HepG2 (cell line): ENCODE results near the gene CSNK2A2. TPM values are rescaled to one million over a fixed set of nuclear protein-coding genes. Genes with fewer than 3 reads are reported as not detected.
A peak's percentile ranks its signal among the peaks of the same experiment; 100 is the strongest.

Experiments used
- MTF2 ChIP-seq: sonication (generic); formaldehyde crosslinking; IDR thresholded peaks from 2 replicates; pipeline ENCODE4 v1.5.0; 2020; ENCODE audit warnings: missing genetic modification reagents, borderline replicate concordance
- MYC ChIP-seq: sonication (generic); formaldehyde crosslinking; IDR thresholded peaks from 2 replicates; pipeline ENCODE4 v1.9.0; 2021; ENCODE audit warnings: missing genetic modification reagents, borderline replicate concordance
- NFKB2 ChIP-seq: sonication (generic); formaldehyde crosslinking; IDR thresholded peaks from 2 replicates; pipeline ENCODE4 v1.4.0; 2020; ENCODE audit warnings: missing genetic modification reagents, borderline replicate concordance
- NFRKB ChIP-seq: fragments of 450-650 bp; IDR thresholded peaks from 2 replicates; pipeline ENCODE4 v1.6.1; 2017
- RFXANK ChIP-seq: IDR thresholded peaks from 2 replicates; pipeline ENCODE4 v1.6.1; 2016
- ZNF570 ChIP-seq: sonication (generic); formaldehyde crosslinking; IDR thresholded peaks from 2 replicates; pipeline ENCODE4 v1.4.0; 2020; ENCODE audit warnings: mild to moderate bottlenecking, missing genetic modification reagents, borderline replicate concordance
- ZNF616 ChIP-seq: sonication (generic); formaldehyde crosslinking; IDR thresholded peaks from 2 replicates; pipeline ENCODE4 v1.5.0; 2020; ENCODE audit warnings: low read depth, mild to moderate bottlenecking, missing genetic modification reagents
- ZNF776 ChIP-seq: sonication (generic); formaldehyde crosslinking; IDR thresholded peaks from 2 replicates; pipeline ENCODE4 v1.4.0; 2020; ENCODE audit warnings: mild to moderate bottlenecking, missing genetic modification reagents
- ZNF780A ChIP-seq: sonication (generic); formaldehyde crosslinking; IDR thresholded peaks from 2 replicates; pipeline ENCODE4 v1.8.0; 2022; ENCODE audit warnings: mild to moderate bottlenecking, missing genetic modification reagents, moderate library complexity
- ZNF850 ChIP-seq: sonication (generic); formaldehyde crosslinking; conservative IDR thresholded peaks from 2 replicates; pipeline ENCODE4 v1.9.0; 2021; ENCODE audit warnings: mild to moderate bottlenecking, missing genetic modification reagents
- polyA plus RNA-seq, 8 experiments: library from polyadenylated mRNA; depleted of rRNA in 3 of 8; stranded (reverse) in 7 of 8; unstranded in 1 of 8; fragments of >200 nt; fragmentation: Illumina TruSeq in 4 of 8; extraction: Trizol in 4 of 8; gene quantifications; 2 replicates each; pipeline versions ENCODE4 v1.2.1 to v1.2.3, GENCODE V29; 2011 to 2016; ENCODE audit warnings: low read depth in 4 of 8, missing spikeins in 1 of 8, mixed read lengths in 1 of 8; ENCODE audit not compliant: insufficient read depth in 1 of 8
- total RNA-seq, 5 experiments: library from RNA; depleted of rRNA; stranded (reverse); fragments of >200 nt; fragmentation: Illumina TruSeq; extraction: Trizol; gene quantifications; 2 replicates each; pipeline ENCODE4 v1.2.3, GENCODE V29; 2016; ENCODE audit warnings: low read depth in 1 of 5
- TF ChIP-seq, protein P1 (sequence below), 2 experiments: fragments of 450-650 bp in 1 of 2; sonication (generic) in 1 of 2; formaldehyde crosslinking; IDR thresholded peaks; 2 replicates each; pipeline versions ENCODE4 v1.5.0 to v1.8.0; 2020 to 2022; ENCODE audit warnings: mild to moderate bottlenecking in 1 of 2, missing genetic modification reagents in 1 of 2
- TF ChIP-seq, protein P2 (sequence below): sonication (generic); formaldehyde crosslinking; IDR thresholded peaks from 2 replicates; pipeline ENCODE4 v1.4.0; 2020; ENCODE audit warnings: mild to moderate bottlenecking, low read depth, missing genetic modification reagents
- TF ChIP-seq, protein P3 (sequence below): sonication (generic); formaldehyde crosslinking; IDR thresholded peaks from 2 replicates; pipeline ENCODE4 v1.4.0; 2020; ENCODE audit warnings: missing genetic modification reagents
- TF ChIP-seq, protein P4 (sequence below): sonication (generic); formaldehyde crosslinking; IDR thresholded peaks from 2 replicates; pipeline ENCODE4 v1.4.0; 2020; ENCODE audit warnings: low read depth, mild to moderate bottlenecking, missing genetic modification reagents
- TF ChIP-seq, protein P5 (sequence below): IDR thresholded peaks from 2 replicates; pipeline ENCODE4 v1.6.1; 2016; ENCODE audit warnings: low read depth, borderline replicate concordance
- TF ChIP-seq, protein P6 (sequence below): fragments of 450-650 bp; IDR thresholded peaks from 2 replicates; pipeline ENCODE4 v1.6.1; 2017; ENCODE audit warnings: mild to moderate bottlenecking

The CSNK2A2 gene
- total and polyA plus RNA-seq, 2 of the 13 experiments (the other 11 are each of a cell fraction or from before 2014, with no cell fraction given): 46.4 to 56.9 TPM

DNA sequence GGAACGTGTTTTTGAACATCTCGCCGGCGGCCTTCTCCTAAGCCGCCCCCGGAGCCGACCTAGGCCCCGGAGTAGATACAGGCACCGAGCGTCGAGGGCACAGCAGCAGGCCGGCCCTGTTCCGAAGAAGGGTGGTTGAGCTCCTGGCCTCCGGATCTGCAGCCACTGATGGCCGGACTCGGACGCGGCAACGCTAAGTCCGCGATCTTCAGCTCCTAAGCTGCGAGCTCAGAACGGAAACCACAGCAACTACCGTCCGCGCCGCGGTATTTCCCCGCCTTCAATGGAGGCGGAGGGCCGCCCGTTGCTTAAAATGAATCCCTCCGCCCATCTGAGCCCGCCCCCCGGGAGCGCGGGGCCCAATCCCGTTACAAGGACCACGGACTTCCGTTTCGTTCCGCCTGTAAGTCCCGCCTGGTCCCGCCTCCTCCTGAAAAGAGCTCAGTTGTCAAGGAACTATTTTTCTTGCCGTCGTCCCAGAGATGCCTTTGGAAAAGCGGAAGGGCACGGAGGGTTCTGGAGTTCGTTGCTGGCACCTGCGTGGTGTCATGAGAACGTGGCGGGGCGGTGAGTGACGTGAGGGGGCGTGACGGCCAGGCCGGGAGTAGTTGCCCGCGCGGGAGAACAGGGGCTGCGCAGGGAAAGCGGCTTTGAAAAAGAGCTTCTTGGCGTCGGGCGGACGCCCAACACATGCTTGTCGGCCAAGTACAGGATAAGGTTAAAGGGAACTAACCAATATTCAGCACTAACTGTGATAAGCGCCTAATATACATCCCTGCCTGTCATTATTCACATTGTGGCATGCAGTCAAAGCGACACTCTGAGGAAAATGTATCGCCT is 68.6 kb downstream of the CSNK2A2 start, which contains the start of gene CFAP20 (continued):
- TF ChIP-seq, protein P1, sequence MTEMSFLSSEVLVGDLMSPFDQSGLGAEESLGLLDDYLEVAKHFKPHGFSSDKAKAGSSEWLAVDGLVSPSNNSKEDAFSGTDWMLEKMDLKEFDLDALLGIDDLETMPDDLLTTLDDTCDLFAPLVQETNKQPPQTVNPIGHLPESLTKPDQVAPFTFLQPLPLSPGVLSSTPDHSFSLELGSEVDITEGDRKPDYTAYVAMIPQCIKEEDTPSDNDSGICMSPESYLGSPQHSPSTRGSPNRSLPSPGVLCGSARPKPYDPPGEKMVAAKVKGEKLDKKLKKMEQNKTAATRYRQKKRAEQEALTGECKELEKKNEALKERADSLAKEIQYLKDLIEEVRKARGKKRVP (CRISPR knock-in tag; IDR thresholded peaks at IDR 0.05): peak in 1 of 2 experiments; percentile 75; a peak in 2 of 4 replicates
- TF ChIP-seq, protein P2, sequence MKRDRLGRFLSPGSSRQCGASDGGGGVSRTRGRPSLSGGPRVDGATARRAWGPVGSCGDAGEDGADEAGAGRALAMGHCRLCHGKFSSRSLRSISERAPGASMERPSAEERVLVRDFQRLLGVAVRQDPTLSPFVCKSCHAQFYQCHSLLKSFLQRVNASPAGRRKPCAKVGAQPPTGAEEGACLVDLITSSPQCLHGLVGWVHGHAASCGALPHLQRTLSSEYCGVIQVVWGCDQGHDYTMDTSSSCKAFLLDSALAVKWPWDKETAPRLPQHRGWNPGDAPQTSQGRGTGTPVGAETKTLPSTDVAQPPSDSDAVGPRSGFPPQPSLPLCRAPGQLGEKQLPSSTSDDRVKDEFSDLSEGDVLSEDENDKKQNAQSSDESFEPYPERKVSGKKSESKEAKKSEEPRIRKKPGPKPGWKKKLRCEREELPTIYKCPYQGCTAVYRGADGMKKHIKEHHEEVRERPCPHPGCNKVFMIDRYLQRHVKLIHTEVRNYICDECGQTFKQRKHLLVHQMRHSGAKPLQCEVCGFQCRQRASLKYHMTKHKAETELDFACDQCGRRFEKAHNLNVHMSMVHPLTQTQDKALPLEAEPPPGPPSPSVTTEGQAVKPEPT: peak; percentile 83; the same call in 1 of the 2 replicates
- TF ChIP-seq ZNF776 (CRISPR knock-in tag) (peak; percentile 90), NFRKB (no peak), ZNF616 (no peak), MYC (CRISPR knock-in tag) (peak; percentile 98), ZNF570 (CRISPR knock-in tag) (no peak), RFXANK (CRISPR knock-in tag) (peak; percentile 92; the same call in 1 of the 2 replicates), ZNF850 (CRISPR knock-in tag) (no peak), ZNF780A (peak; percentile 47; the same call in 1 of the 2 replicates), MTF2 (CRISPR knock-in tag) (0 out of 2 replicates have a peak, but pooled peaks have one; percentile 39), NFKB2 (CRISPR knock-in tag) (peak; percentile 90; the same call in 1 of the 2 replicates)
- TF ChIP-seq, protein P3, sequence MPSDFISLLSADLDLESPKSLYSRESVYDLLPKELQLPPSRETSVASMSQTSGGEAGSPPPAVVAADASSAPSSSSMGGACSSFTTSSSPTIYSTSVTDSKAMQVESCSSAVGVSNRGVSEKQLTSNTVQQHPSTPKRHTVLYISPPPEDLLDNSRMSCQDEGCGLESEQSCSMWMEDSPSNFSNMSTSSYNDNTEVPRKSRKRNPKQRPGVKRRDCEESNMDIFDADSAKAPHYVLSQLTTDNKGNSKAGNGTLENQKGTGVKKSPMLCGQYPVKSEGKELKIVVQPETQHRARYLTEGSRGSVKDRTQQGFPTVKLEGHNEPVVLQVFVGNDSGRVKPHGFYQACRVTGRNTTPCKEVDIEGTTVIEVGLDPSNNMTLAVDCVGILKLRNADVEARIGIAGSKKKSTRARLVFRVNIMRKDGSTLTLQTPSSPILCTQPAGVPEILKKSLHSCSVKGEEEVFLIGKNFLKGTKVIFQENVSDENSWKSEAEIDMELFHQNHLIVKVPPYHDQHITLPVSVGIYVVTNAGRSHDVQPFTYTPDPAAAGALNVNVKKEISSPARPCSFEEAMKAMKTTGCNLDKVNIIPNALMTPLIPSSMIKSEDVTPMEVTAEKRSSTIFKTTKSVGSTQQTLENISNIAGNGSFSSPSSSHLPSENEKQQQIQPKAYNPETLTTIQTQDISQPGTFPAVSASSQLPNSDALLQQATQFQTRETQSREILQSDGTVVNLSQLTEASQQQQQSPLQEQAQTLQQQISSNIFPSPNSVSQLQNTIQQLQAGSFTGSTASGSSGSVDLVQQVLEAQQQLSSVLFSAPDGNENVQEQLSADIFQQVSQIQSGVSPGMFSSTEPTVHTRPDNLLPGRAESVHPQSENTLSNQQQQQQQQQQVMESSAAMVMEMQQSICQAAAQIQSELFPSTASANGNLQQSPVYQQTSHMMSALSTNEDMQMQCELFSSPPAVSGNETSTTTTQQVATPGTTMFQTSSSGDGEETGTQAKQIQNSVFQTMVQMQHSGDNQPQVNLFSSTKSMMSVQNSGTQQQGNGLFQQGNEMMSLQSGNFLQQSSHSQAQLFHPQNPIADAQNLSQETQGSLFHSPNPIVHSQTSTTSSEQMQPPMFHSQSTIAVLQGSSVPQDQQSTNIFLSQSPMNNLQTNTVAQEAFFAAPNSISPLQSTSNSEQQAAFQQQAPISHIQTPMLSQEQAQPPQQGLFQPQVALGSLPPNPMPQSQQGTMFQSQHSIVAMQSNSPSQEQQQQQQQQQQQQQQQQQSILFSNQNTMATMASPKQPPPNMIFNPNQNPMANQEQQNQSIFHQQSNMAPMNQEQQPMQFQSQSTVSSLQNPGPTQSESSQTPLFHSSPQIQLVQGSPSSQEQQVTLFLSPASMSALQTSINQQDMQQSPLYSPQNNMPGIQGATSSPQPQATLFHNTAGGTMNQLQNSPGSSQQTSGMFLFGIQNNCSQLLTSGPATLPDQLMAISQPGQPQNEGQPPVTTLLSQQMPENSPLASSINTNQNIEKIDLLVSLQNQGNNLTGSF (CRISPR knock-in tag): peak; percentile 12; the same call in 1 of the 2 replicates
- TF ChIP-seq, protein P4, sequence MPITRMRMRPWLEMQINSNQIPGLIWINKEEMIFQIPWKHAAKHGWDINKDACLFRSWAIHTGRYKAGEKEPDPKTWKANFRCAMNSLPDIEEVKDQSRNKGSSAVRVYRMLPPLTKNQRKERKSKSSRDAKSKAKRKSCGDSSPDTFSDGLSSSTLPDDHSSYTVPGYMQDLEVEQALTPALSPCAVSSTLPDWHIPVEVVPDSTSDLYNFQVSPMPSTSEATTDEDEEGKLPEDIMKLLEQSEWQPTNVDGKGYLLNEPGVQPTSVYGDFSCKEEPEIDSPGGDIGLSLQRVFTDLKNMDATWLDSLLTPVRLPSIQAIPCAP (CRISPR knock-in tag): no peak
- TF ChIP-seq, protein P5, sequence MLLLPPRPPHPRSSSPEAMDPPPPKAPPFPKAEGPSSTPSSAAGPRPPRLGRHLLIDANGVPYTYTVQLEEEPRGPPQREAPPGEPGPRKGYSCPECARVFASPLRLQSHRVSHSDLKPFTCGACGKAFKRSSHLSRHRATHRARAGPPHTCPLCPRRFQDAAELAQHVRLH (CRISPR knock-in tag): peak; percentile 96
- TF ChIP-seq, protein P6, sequence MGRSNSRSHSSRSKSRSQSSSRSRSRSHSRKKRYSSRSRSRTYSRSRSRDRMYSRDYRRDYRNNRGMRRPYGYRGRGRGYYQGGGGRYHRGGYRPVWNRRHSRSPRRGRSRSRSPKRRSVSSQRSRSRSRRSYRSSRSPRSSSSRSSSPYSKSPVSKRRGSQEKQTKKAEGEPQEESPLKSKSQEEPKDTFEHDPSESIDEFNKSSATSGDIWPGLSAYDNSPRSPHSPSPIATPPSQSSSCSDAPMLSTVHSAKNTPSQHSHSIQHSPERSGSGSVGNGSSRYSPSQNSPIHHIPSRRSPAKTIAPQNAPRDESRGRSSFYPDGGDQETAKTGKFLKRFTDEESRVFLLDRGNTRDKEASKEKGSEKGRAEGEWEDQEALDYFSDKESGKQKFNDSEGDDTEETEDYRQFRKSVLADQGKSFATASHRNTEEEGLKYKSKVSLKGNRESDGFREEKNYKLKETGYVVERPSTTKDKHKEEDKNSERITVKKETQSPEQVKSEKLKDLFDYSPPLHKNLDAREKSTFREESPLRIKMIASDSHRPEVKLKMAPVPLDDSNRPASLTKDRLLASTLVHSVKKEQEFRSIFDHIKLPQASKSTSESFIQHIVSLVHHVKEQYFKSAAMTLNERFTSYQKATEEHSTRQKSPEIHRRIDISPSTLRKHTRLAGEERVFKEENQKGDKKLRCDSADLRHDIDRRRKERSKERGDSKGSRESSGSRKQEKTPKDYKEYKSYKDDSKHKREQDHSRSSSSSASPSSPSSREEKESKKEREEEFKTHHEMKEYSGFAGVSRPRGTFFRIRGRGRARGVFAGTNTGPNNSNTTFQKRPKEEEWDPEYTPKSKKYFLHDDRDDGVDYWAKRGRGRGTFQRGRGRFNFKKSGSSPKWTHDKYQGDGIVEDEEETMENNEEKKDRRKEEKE: no peak
